Body of pancreas (tissue), 4 donors: ENCODE data around the gene WRNIP1.

ENCODE experiments used
- POLR2A ChIP-seq, 3 donors: fragments of 450-650 bp; IDR thresholded peaks; one replicate each; pipeline ENCODE4 v1.6.1; 2016; ENCODE audit warnings: antibody characterized with exemption in 3 of 3, mild to moderate bottlenecking in 2 of 3
- TF ChIP-seq, protein P1 (sequence below), 7 experiments: fragments of 450-650 bp in 4 of 7; fragments of 200-600 bp in 3 of 7; sonication (generic) in 3 of 7; IDR thresholded peaks; one replicate each; pipeline ENCODE4 v1.5.1; 2016 to 2019; ENCODE audit warnings: antibody characterized with exemption in 7 of 7

DNA sequence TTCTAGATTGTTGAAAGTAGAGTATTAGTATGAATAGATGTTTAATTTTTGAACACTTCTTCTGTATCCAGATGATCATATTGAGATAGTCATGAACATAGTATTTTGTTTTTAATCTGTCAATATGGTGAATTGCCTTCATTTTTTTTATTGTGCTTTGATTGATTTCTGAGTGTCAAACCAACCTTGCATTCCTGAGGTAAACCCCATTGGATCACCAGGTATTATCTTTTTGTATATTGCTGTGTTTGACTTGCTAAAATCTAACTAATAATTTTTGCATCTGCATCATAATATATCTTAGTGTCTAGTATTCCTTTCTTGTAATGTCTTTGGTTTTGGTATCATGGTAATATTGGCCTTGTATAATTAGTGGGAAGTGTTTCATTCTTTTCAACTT is 51.0 kb downstream of the WRNIP1 start:
- TF ChIP-seq, protein P1, sequence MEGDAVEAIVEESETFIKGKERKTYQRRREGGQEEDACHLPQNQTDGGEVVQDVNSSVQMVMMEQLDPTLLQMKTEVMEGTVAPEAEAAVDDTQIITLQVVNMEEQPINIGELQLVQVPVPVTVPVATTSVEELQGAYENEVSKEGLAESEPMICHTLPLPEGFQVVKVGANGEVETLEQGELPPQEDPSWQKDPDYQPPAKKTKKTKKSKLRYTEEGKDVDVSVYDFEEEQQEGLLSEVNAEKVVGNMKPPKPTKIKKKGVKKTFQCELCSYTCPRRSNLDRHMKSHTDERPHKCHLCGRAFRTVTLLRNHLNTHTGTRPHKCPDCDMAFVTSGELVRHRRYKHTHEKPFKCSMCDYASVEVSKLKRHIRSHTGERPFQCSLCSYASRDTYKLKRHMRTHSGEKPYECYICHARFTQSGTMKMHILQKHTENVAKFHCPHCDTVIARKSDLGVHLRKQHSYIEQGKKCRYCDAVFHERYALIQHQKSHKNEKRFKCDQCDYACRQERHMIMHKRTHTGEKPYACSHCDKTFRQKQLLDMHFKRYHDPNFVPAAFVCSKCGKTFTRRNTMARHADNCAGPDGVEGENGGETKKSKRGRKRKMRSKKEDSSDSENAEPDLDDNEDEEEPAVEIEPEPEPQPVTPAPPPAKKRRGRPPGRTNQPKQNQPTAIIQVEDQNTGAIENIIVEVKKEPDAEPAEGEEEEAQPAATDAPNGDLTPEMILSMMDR (IDR thresholded peaks at IDR 0.05), result no peak
- no peak for TF ChIP-seq POLR2A (IDR thresholded peaks at IDR 0.05)
